Measurements from ENCODE around the gene MAGIX.
A peak's percentile ranks its signal among the peaks of the same experiment; 100 is the strongest.
"Not testable (repeated sequence)": the region's sequence is repeated elsewhere in the genome, so short reads cannot be mapped to it uniquely, and the experiment has no call there.

The MAGIX gene

GRCh38 chrX:49162620-49163019 is at the start of gene MAGIX:
Gene MAGIX (plus strand): TSS chrX:49162758. CDS start chrX:49162890, 132 bp downstream.
- DNase-seq, result no peak

- DNase-seq, result no peak
Measured at GRCh38 chrX:49116076-49116475, 46.5 kb upstream of the MAGIX start.

GRCh38 chrX:49116716-49117115 is 45.8 kb upstream of the MAGIX start:
- DNase-seq, result no peak

GRCh38 chrX:49117581-49117980 is 45.0 kb upstream of the MAGIX start:
- DNase-seq, result no peak

GRCh38 chrX:49120091-49120490 is 42.5 kb upstream of the MAGIX start:
- DNase-seq, result no peak

- no peak for DNase-seq
Measured at GRCh38 chrX:49122499-49122898, 40.1 kb upstream of the MAGIX start.

GRCh38 chrX:49127742-49128258 is 34.8 kb upstream of the MAGIX start:
- DNase-seq, result not testable (repeated sequence)

GRCh38 chrX:49129427-49129826 is 33.1 kb upstream of the MAGIX start:
- DNase-seq, result no peak

GRCh38 chrX:49132275-49132674 is 30.3 kb upstream of the MAGIX start:
- DNase-seq, result not testable (repeated sequence)

- no peak for DNase-seq
Measured at GRCh38 chrX:49133759-49134158, 28.8 kb upstream of the MAGIX start.

- DNase-seq, result no peak
Measured at GRCh38 chrX:49137492-49137891, 25.1 kb upstream of the MAGIX start.

GRCh38 chrX:49139713-49140112 is 22.8 kb upstream of the MAGIX start:
- DNase-seq, result no peak

GRCh38 chrX:49142264-49142663 is 20.3 kb upstream of the MAGIX start:
- DNase-seq, result peak in 1 of 2 donors; percentile 28

GRCh38 chrX:49143154-49143553 is 19.4 kb upstream of the MAGIX start:
- not testable (repeated sequence) for DNase-seq

- DNase-seq, result no peak
Measured at GRCh38 chrX:49147282-49147681, 15.3 kb upstream of the MAGIX start.

GRCh38 chrX:49147936-49148335 is 14.6 kb upstream of the MAGIX start:
- DNase-seq, result no peak

- not testable (repeated sequence) for DNase-seq
Measured at GRCh38 chrX:49148390-49149100, 14.0 kb upstream of the MAGIX start.

GRCh38 chrX:49149291-49149690 is 13.3 kb upstream of the MAGIX start:
- DNase-seq, result not testable (repeated sequence)

- no peak for DNase-seq
Measured at GRCh38 chrX:49153467-49153866, 9.1 kb upstream of the MAGIX start.

GRCh38 chrX:49155243-49155899 is 7.2 kb upstream of the MAGIX start:
- peak; percentile 40 to 64 for DNase-seq

- peak; percentile 88 to 90 for DNase-seq
Measured at GRCh38 chrX:49155900-49156837, 6.4 kb upstream of the MAGIX start.

GRCh38 chrX:49157194-49157593 is 5.4 kb upstream of the MAGIX start:
- DNase-seq, result no peak

GRCh38 chrX:49160908-49161307 is 1.6 kb upstream of the MAGIX start:
- DNase-seq, result no peak

All from CD4-positive, alpha-beta T cell treated with Interferon alpha-2 for 1 hour (primary cell).